Measurements from ENCODE around the gene HLX.

Gene HLX, protein sequence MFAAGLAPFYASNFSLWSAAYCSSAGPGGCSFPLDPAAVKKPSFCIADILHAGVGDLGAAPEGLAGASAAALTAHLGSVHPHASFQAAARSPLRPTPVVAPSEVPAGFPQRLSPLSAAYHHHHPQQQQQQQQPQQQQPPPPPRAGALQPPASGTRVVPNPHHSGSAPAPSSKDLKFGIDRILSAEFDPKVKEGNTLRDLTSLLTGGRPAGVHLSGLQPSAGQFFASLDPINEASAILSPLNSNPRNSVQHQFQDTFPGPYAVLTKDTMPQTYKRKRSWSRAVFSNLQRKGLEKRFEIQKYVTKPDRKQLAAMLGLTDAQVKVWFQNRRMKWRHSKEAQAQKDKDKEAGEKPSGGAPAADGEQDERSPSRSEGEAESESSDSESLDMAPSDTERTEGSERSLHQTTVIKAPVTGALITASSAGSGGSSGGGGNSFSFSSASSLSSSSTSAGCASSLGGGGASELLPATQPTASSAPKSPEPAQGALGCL

GRCh38 chr1:220879076-220879508 is at the start of gene HLX:
Gene HLX, plus strand, starts transcription at chr1:220879443. Its CDS starts 415 bp downstream, at chr1:220879858.
- DNase-seq (ENCODE audit: low spot score) = peak; percentile 61

- DNase-seq (ENCODE audit: low spot score) = no peak
These were observed 45.8 kb upstream of the HLX start for GRCh38 chr1:220833436-220833835.

GRCh38 chr1:220834155-220834870 is 44.9 kb upstream of the HLX start:
- DNase-seq (ENCODE audit: low spot score) = no peak

GRCh38 chr1:220838578-220838977 is 40.7 kb upstream of the HLX start:
- no peak for DNase-seq (ENCODE audit: low spot score)

DNA sequence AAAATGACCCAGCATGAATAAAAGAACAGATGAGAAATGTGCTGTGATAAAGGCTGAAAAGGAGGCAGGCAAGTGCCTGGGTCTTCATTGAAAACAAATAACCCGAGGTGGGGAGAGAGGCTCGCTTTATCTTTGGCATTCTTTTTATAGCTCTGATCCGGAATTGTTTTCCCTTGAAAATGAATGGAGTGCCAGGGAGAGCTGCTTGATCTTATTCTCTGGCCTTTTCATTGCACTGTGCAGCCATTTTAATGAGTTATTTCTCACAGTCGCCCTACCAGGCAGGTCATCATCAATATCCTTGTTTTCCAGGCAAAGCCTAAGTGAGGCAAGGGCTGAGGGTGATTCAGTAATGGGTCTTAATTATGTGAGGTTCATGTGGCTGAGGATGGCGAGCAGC is 39.8 kb upstream of the HLX start:
- no peak for DNase-seq (ENCODE audit: low spot score)

- no peak for DNase-seq (ENCODE audit: low spot score)
These were observed 38.0 kb upstream of the HLX start for GRCh38 chr1:220841293-220841692.

- no peak for DNase-seq (ENCODE audit: low spot score)
These were observed 35.7 kb upstream of the HLX start for GRCh38 chr1:220843481-220844011.

DNA sequence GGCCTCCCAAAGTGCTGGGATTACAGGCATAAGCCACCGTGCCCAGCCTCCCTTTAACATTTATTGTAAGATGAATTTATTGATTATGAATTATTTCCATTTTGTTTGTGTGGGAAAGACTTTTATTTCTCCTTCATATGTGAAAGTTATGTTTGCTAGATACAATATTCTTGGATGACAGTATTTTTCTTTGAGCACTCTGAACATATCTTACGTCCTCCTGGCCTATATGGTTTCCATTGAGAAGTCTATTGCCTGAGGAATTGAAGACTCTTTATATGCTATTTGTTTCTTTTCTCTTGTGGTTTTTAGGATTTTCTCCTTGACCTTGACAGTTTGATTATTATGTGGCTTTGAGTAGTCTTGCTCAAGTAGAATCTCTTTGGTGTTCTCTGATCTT is 26.8 kb upstream of the HLX start:
- no peak for DNase-seq (ENCODE audit: low spot score)

- DNase-seq (ENCODE audit: low spot score) = no peak
These were observed 6.9 kb upstream of the HLX start for GRCh38 chr1:220872296-220872695.

DNA sequence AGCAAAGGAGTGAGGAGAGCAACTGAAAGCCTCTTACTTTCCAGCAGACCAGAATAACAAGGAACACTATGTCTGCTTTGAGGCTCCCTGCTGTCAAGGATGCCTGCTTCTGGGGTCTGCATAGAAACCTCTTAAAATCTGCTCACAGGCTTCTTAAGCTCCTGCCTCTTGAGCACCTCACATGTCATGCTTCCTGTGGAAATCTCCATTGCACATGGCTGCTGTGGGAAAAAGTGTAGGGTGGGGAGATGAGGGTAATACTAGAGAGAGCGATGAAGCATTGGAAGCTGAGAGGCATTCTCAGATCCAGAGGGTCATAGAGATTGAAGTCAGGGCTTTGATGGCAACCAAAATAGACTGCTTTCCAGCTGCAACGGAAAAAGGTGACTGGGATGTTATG is 6.2 kb upstream of the HLX start:
- no peak for DNase-seq (ENCODE audit: low spot score)

GRCh38 chr1:220873868-220874655 is 5.2 kb upstream of the HLX start:
- DNase-seq (ENCODE audit: low spot score) = peak; percentile 46

- no peak for DNase-seq (ENCODE audit: low spot score)
These were observed 4.0 kb upstream of the HLX start for GRCh38 chr1:220875260-220875659.

GRCh38 chr1:220876511-220877376 is 2.5 kb upstream of the HLX start:
- no peak for DNase-seq (ENCODE audit: low spot score)

DNA sequence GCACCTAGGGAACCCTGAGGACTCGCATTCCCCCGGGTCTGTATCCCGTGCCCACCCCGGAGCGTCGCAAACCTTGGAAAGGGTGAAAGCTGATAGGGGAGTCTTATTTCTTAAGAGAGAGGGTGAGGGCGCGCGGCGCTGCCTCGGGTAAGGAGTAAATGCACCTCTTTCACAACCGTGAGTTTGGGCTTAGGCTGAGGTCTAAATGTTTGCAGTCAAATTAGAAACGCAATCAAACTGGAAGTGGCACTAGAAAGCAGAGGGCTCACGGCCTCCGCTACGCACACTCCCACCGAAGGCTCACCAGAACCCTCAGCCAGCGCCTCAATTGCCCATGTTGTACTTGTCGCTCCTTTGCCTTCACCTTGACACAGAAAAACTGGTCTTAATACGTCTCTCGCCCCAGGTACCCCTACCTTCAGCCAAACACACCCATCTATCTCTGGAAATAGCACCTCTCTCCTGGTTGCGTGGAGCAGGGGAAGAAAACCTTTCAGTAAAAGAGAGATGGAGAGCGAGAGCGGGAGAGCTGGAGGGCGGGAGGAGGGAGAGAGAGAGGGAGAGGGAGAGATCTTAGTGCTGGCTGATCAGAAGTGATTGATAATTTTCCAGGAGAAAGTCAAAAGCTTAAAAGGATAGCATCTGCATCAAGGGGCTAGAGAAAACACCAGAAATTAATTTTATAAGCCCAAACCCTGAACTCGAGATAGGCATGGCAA is 1.7 kb upstream of the HLX start:
- no peak for DNase-seq (ENCODE audit: low spot score)

GRCh38 chr1:220878191-220879075 is 810 bp upstream of the HLX start:
- no peak for DNase-seq (ENCODE audit: low spot score)

GRCh38 chr1:220879509-220880361 is 492 bp downstream of the HLX start:
- DNase-seq (ENCODE audit: low spot score) = peak; percentile 32

DNA sequence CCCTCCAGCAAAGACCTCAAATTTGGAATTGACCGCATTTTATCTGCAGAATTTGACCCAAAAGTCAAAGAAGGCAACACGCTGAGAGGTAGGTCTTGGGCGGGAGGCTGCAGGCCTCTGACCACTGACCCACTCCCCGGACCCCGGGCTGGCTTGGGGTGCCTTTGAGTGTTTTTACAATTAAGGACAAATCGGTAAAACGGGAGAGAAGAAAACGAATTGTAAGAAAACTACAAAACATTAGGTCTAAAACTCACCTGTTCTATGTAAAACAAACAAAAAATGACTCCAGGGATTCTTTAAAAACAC is 1.1 kb downstream of the HLX start:
- DNase-seq (ENCODE audit: low spot score) = no peak

- DNase-seq (ENCODE audit: low spot score) = no peak
These were observed 1.7 kb downstream of the HLX start for GRCh38 chr1:220880726-220881506.

Measured in germinal center (tissue), 1 donor.